CD1c-positive myeloid dendritic cell (primary cell): ENCODE measurements around the gene LAMTOR3.
A peak's percentile ranks its signal among the peaks of the same experiment; 100 is the strongest.

Experiments used
- DNase-seq: peaks from one replicate; pipeline ENCODE4 v3.0.0-alpha.2; 2016; ENCODE audit errors: extremely low spot score

The LAMTOR3 gene

GRCh38 chr4:99861120-99861905 is 32.9 kb downstream of the LAMTOR3 start:
- peak; percentile 32 for DNase-seq

- DNase-seq, result peak; percentile 26
Observed at GRCh38 chr4:99860521-99860920, 33.7 kb downstream of the LAMTOR3 start.

- DNase-seq, result no peak
Observed at GRCh38 chr4:99859618-99860017, 34.6 kb downstream of the LAMTOR3 start.

DNA sequence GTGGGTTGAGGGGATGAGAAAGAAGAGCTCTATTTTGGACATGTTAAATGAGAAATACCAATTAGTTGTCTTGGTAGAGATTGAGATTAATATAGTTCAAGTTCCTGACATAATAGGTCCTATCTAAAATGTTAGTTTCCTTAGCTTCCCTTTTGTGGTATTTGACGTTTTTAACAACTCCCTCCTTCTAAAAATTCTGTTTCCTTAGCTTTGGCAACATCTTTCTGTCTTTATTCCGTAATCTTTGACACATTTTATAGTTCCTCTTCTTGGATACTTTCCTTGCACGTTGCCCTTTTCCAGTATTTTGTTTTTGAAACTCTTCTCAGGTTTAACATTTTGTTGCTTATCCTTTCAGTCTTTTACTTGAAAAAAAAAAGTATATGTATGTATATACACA is 36.9 kb downstream of the LAMTOR3 start:
- peak; percentile 72 for DNase-seq

DNA sequence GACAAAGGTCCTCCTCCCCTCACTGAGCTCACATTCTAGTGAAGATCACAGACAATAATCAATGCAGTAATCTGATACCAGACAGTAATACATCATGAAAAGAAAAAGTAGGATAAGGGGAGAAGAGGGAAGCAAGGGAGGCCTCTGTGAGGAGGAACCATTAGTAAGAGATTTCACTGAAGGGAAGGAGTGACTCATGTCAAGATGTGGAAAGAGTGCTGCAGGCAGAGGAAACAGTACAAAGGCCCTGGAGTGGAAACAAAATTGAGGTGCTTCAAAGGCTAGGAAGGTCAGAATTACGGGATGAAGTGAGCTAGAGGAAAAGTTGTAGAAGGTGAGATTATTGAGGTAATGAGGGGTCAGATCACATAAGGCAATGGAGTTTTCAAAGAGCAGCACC is 38.1 kb downstream of the LAMTOR3 start:
- DNase-seq, result peak; percentile 83

DNA sequence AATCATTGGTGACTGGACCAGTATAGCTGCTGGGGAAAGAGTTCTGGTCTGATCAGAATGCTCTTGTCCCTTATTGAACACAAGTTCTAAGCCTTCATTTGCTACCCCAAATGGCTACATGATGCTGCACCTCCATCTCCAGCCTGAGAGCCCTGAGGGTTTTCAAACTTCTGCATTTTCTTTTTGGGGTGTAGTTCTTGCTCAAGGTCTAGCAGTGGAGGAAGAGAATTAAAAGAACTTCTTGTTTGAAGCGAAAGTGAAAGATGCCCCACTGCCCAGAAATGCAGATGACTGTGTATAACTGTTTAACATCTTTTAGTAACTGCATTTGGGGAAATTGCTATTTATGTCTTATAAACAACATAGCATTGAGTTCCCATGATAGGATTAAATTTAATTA is 38.5 kb downstream of the LAMTOR3 start:
- DNase-seq, result peak; percentile 80

GRCh38 chr4:99853999-99854398 is 40.2 kb downstream of the LAMTOR3 start:
- DNase-seq, result no peak

DNA sequence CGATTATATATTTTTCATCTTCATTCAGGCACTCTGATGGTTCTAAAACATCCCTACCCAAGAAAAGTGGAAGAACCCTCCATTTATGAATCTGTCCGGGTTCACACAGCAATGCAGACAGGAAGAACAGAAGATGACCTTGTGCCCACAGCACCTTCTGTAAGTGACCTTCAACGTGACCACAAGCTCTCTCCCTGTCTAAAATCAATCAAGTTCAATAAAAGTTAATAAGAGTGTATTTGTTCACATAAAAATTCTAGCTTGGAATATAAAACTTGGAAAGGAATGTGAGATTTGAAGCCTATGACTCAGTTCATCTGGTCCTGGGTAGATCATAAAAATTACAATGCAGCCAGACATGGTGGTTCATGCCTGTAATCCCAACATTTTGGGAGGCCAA is 41.0 kb downstream of the LAMTOR3 start:
- DNase-seq, result no peak

- no peak for DNase-seq
Observed at GRCh38 chr4:99852199-99852749, 42.0 kb downstream of the LAMTOR3 start.

DNA sequence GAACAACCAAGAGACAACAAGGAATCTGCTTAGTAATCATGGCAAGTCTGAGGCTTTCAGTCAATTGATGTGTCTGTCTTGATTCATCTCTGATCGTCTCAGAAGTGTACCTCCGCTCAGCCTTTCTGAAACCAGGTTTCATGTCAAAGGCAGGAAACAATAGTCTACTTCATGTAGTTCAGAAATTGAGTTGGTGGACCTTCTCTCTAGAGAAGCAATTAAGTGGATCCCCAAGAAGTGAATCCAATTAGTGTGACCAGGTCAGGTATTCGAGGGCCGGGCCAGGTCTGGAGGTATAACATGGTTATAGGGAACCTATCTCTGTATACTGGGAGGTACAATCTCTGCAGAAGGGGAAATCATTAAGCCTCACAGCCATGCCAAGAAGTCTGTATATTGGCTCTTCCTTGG is 45.6 kb downstream of the LAMTOR3 start:
- DNase-seq, result no peak

GRCh38 chr4:99847362-99847976 is 46.8 kb downstream of the LAMTOR3 start:
- peak; percentile 68 for DNase-seq

GRCh38 chr4:99846891-99847290 is 47.3 kb downstream of the LAMTOR3 start:
- no peak for DNase-seq

DNA sequence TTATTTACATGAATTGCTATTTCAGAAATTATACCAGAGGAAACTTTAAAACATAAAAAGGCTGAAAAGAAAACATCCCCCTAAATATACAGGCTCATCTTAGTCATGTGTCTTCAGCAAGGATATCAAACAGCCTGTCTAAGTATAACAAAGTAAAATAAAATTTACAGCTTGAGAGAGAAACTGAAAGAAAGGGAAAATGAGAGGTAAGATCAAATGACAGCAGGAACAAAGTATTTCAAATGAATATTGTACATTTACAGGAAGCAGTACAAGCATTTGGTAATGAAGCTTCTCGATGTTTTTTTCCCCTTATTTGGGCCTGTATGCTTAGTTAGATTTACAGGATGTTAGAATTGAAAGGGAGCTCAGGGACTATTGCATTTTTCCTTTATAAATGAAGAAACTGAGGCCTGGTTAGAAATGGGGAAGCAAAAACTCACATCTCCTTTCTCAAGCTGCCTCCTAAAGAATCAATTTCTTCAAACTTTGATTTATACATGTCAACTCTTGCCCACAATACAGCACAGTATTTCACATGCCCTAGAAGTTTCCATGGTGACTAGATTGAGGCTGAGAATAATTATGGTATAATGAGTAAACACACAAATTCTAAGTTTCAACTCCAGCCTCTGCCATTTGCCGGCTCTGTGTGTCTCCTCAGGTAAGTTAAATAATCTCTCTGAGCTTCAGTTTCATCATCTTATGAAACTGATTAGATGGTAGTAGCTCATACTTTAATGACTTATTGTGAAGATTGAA is 48.3 kb downstream of the LAMTOR3 start:
- peak; percentile 11 for DNase-seq

DNA sequence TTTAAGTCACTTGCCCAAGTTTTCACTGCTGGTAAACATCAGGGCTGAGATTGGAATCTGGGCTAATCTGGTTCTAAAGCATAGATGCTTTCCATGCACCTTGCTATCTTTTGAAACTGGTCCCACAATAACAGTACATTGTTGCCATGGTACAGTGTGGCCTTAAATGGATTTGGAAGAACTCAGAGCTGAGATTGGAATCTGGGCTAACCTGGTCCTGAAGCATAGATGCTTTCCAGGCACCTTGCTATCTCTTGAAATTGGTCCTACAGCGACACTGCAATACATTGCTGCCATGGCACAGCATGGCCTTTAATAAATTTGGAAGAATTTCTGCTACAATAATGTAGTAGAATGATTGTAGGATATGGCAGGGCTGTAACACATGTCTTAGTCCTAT is 49.0 kb downstream of the LAMTOR3 start:
- DNase-seq, result no peak

GRCh38 chr4:99844048-99844447 is 50.2 kb downstream of the LAMTOR3 start:
- no peak for DNase-seq

DNA sequence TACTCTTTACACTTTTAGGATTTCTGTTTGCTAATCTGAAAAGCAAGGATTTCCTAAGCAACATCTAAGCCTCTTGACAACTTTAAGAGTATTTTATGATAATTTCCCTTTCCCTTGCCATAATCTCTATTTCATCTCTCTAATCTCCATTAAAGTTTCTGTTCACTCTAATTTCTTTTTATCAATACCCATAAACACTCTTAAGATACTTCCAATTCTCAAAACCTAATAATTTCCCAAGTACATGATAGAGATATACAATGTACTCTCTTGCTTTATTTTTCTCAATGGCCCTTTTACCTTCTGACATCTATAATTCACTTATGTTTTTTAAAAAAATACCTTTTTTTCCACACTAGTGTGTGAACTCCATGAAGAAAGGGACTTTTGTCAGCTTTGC is 50.8 kb downstream of the LAMTOR3 start:
- no peak for DNase-seq

DNA sequence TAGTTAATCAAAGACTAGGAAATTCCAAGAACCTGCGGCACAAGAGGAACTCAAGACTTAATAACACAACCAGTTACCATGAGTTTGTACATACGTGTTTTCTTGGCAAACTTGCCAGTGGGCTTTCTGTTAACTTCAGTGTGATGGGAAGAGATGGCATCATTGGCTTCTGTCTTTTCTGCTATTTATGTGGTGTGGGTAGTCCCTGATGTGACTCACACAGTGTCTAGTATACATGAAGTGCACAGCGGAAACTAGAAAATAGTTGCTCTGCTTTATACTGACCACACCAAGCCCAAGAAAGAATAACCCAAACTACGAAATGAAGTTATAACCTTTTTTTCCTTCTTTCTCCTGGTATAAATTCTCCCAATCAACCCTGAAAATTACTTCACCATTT is 53.1 kb downstream of the LAMTOR3 start:
- DNase-seq, result no peak

- no peak for DNase-seq
Observed at GRCh38 chr4:99838927-99839326, 55.3 kb downstream of the LAMTOR3 start.

DNA sequence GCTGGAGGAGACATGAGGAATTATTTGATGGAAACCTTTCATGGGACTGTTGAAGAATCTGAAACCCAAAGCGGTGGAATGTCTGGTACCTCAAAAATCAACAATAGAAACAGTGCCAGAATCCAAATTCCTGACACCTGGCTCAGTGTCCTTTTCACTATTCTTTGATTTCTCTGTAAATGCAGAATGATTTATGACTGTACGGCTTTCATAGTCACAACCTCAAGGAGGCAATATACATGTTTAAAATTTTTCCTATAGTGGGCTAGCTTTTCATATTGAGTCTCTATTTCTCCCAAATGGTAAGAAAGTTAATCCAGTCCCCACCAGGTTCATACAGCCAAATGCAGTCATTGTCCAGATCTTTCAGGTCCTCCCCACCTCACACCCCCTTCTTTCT is 58.3 kb downstream of the LAMTOR3 start:
- no peak for DNase-seq

- DNase-seq, result no peak
Observed at GRCh38 chr4:99834569-99834968, 59.7 kb downstream of the LAMTOR3 start.

DNA sequence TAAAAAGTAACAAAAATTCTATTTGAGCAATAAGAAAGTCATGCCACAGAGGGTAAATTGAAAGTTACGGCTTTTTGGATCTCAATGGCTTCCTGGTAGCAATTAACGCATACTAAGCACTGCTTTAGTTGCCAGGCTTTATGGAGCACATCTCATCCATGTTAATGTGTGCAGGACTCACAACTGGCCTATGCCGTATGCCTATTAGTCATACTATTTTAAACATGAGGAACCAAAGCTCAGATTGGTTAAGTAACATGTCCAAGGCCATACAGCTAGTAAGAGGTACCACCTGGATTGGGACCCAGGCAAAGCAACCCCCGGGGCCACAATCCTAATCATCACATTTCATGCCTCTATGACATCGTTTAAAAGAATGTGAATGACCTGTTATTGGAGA is 60.5 kb downstream of the LAMTOR3 start:
- no peak for DNase-seq

DNA sequence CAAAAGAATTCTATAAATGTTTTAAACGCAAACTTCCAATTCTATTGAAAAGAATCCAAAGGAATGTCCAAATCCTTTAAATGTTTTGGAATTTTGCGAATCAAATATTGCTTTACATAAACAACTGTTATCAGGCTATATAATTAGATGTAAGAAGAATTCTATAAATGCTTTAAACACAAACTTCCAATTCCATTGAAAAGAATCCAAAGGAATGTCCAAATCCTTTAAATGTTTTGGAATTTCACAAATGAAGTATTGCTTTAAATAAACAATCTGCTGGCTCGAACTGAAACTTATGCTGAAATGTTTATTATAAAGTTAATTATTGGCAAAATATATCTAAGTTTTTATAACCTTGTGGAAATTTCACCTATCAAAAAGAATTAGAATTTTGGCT is 61.5 kb downstream of the LAMTOR3 start:
- no peak for DNase-seq

GRCh38 chr4:99832321-99832720 is 61.9 kb downstream of the LAMTOR3 start:
- no peak for DNase-seq
